Endothelial cell of umbilical vein (primary cell): ENCODE data around the gene CYP2A6. TPM values are rescaled to one million over a fixed set of nuclear protein-coding genes. Genes with fewer than 3 reads are reported as not detected.

Experiments used
- BruUV-seq: library from RNA; stranded (reverse); fragments of 400-500 nt; replicated peaks from 2 replicates; lab custom pipeline; 2021; lab: Mats Ljungman, UMichigan
- CTCF ChIA-PET: fragments of 300-600, 350-600 bp; sonication (Branson Sonifier 250); formaldehyde crosslinking; loops from one replicate; lab custom pipeline; 2021; ENCODE audit warnings: antibody characterized with exemption, inconsistent platforms; lab: Charles Lee
- POLR2A ChIA-PET: fragments of 300-600, 350-600 bp; sonication (Branson Sonifier 250); formaldehyde crosslinking; loops from one replicate; lab custom pipeline; 2021; ENCODE audit warnings: antibody characterized with exemption, inconsistent platforms; lab: Charles Lee
- DNase-seq: peaks from one replicate; pipeline ENCODE4 v3.0.0-alpha.2; 2011; ENCODE audit warnings: low read depth, low spot score
- FAIRE-seq: peaks from 2 replicates; lab custom pipeline; 2011; peaks lifted over from hg19 to GRCh38; lab: Jason Lieb, UNC
- H2AFZ ChIP-seq: 2 replicates; pipeline ENCODE4 v1.6.0; 2012; ENCODE audit warnings: low read depth, low read length, control low read depth, inconsistent platforms
- H3K27ac ChIP-seq: 2 replicates; pipeline ENCODE4 v1.5.1; 2011; ENCODE audit warnings: low read depth, mild to moderate bottlenecking, control low read depth, low read length, moderate library complexity; ENCODE audit not compliant: insufficient read depth
- H3K27me3 ChIP-seq, 2 experiments: 2 replicates each; pipeline versions ENCODE4 v1.6.0 to v1.6.1; 2011; ENCODE audit warnings: low read length in 2 of 2, mixed read lengths in 1 of 2; ENCODE audit not compliant: control insufficient read depth in 2 of 2, insufficient read depth in 2 of 2
- H3K36me3 ChIP-seq, 2 experiments: 2 replicates in 1 of 2; 3 replicates in 1 of 2; pipeline ENCODE4 v1.5.1; 2011; ENCODE audit warnings: low read length in 2 of 2, mild to moderate bottlenecking in 1 of 2, moderate library complexity in 1 of 2; ENCODE audit not compliant: control insufficient read depth in 2 of 2, insufficient read depth in 2 of 2; ENCODE audit errors: extremely low read depth in 1 of 2
- H3K4me1 ChIP-seq: 3 replicates; pipeline ENCODE4 v1.5.1; 2011; ENCODE audit warnings: mild to moderate bottlenecking, low read length; ENCODE audit not compliant: control insufficient read depth, insufficient read depth; ENCODE audit errors: extremely low read depth
- H3K4me2 ChIP-seq: 2 replicates; pipeline ENCODE4 v1.6.1; 2011; ENCODE audit warnings: low read length, control low read depth, mixed read lengths; ENCODE audit not compliant: insufficient read depth
- H3K4me3 ChIP-seq, 3 experiments: fragments of 200-600 bp in 1 of 3; sonication (generic), shearing (Covaris generic) in 1 of 3; replicated peaks in 1 of 3; 2 replicates each; pipeline ENCODE4 v1.5.1; 2011 to 2016; ENCODE audit warnings: control low read depth in 3 of 3, low read length in 3 of 3, mild to moderate bottlenecking in 2 of 3, inconsistent platforms in 1 of 3, low read depth in 1 of 3, moderate library complexity in 1 of 3; ENCODE audit not compliant: insufficient read depth in 1 of 3
- H3K79me2 ChIP-seq: 2 replicates; pipeline ENCODE4 v1.6.0; 2012; ENCODE audit warnings: low read length, inconsistent platforms; ENCODE audit not compliant: control insufficient read depth, insufficient read depth
- H3K9ac ChIP-seq: replicated peaks from 2 replicates; pipeline ENCODE3; 2011; ENCODE audit warnings: low read length, control low read depth; ENCODE audit not compliant: insufficient read depth; ENCODE audit errors: extremely low read depth
- H3K9me1 ChIP-seq: replicated peaks from 3 replicates; pipeline ENCODE4 v1.6.0; 2011; ENCODE audit warnings: mild to moderate bottlenecking, low read length; ENCODE audit not compliant: control insufficient read depth, insufficient read depth; ENCODE audit errors: extremely low read depth
- H3K9me3 ChIP-seq: replicated peaks from 2 replicates; pipeline ENCODE4 v1.5.1; 2012; ENCODE audit warnings: low read length, inconsistent platforms; ENCODE audit not compliant: control insufficient read depth, insufficient read depth
- H4K20me1 ChIP-seq: replicated peaks from 2 replicates; pipeline ENCODE3; 2011; ENCODE audit warnings: mild to moderate bottlenecking, low read length; ENCODE audit not compliant: control insufficient read depth, insufficient read depth; ENCODE audit errors: extremely low read depth
- CTCF ChIP-seq, 2 donors: IDR thresholded peaks; 1 replicate in 1 of 2; 2 replicates in 1 of 2; pipeline ENCODE4 v1.5.1; 2011; ENCODE audit warnings: low read length in 2 of 2, mild to moderate bottlenecking in 2 of 2, moderate library complexity in 2 of 2, control low read depth in 1 of 2, inconsistent platforms in 1 of 2, low read depth in 1 of 2; ENCODE audit not compliant: insufficient read depth in 1 of 2; ENCODE audit errors: extremely low read depth in 1 of 2
- EZH2 ChIP-seq: IDR thresholded peaks from 2 replicates; pipeline ENCODE4 v1.6.1; 2012; ENCODE audit warnings: borderline replicate concordance, low read depth, mild to moderate bottlenecking, moderate library complexity, low read length, inconsistent platforms; ENCODE audit not compliant: severe bottlenecking
- FOS ChIP-seq: IDR thresholded peaks from 2 replicates; pipeline ENCODE4 v1.6.1; 2011; ENCODE audit warnings: mild to moderate bottlenecking, low read length, moderate library complexity, borderline replicate concordance; ENCODE audit not compliant: insufficient read depth
- MAX ChIP-seq: IDR thresholded peaks from 2 replicates; pipeline ENCODE4 v1.6.1; 2011; ENCODE audit not compliant: insufficient read depth, insufficient read length
- MYC ChIP-seq: IDR thresholded peaks from one replicate; pipeline ENCODE4 v1.6.1; 2011; ENCODE audit warnings: mild to moderate bottlenecking, low read depth, low read length
- POLR2A ChIP-seq: IDR thresholded peaks from 2 replicates; pipeline ENCODE4 v1.6.1; 2012; ENCODE audit warnings: low read depth, mild to moderate bottlenecking, control low read depth, low read length
- POLR2AphosphoS5 ChIP-seq: IDR thresholded peaks from 2 replicates; pipeline ENCODE4 v1.6.1; 2012; ENCODE audit warnings: low read depth, mild to moderate bottlenecking, control low read depth, low read length, moderate library complexity; ENCODE audit not compliant: insufficient read depth
- dilution Hi-C: fragments of 300-500 bp; cut with MboI; formaldehyde crosslinking; loops from one replicate; pipeline ENCODE4 v1.15.0; 2019; ENCODE audit warnings: low sequenced_read_pairs; ENCODE audit not compliant: extremely low pct_ligation_motif_present
- intact Hi-C: fragments of 100-400 bp; cut with micrococcal nuclease; formaldehyde crosslinking; loops from one replicate; pipeline ENCODE4 v1.10.0; 2022
- polyA plus RNA-seq, 4 experiments: library from polyadenylated mRNA; depleted of rRNA in 3 of 4; stranded (reverse) in 3 of 4; unstranded in 1 of 4; fragments of >200 nt; gene quantifications; 2 replicates each; pipeline versions ENCODE4 v1.2.1 to v1.2.3, GENCODE V29; 2011 to 2012; ENCODE audit warnings: missing spikeins in 1 of 4
- total RNA-seq: library from RNA; stranded (reverse); gene quantifications from 2 replicates; pipeline ENCODE4 v1.2.3, GENCODE V29; 2021

CYP2A6 gene
- total and polyA plus RNA-seq, 2 donors (not counting 3 experiments of a cell fraction or from before 2014, with no cell fraction given) = not detected

DNA sequence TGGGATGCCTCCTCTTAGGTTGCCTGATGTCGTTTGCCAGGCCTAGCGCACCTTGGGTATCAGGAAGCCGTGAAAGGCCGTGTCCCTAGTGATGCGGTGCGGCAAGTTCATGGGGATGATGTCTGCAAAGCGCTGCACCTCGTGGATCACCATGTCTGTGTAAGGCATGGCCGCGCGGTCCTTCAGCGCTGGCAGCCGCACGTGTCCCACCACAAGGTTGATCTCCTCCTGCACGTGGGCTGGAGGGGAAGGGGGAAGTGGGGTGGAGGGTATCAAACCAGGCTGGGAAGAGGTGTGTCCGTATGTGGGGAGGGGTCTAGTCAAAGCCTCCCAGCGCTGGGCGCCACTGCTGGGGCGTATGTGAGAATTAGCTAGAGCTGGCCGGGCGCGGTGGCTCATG lies 28.1 kb downstream of the CYP2A6 start:
- H3K36me3 ChIP-seq = peaks cover 0 to 5% of the 10 kb centered on the region in 2 experiments
- TF ChIP-seq EZH2 = no peak
- TF ChIP-seq MAX = no peak
- TF ChIP-seq POLR2AphosphoS5 = no peak
- no peak for TF ChIP-seq CTCF (IDR thresholded peaks at IDR 0.05; ENCODE audit: extremely low read depth in 1 of 2, insufficient read depth in 1 of 2, low read depth in 1 of 2, low read length in 2 of 2)
- TF ChIP-seq MYC = no peak
- TF ChIP-seq POLR2A = no peak
- no peak for TF ChIP-seq FOS
- no TSS peak for BruUV-seq
- ChIA-PET CTCF (no interaction called here), POLR2A (no interaction called here)
- no peak overlapping the region for H3K27ac ChIP-seq
- H3K79me2 ChIP-seq = no peaks in the 10 kb centered on the region
- H4K20me1 ChIP-seq = no peaks in the 10 kb centered on the region
- DNase-seq = no peak
- FAIRE-seq = no peak
- dilution Hi-C loops = no loop called here
- no peaks in the 10 kb centered on the region for H3K9me1 ChIP-seq
- no peak overlapping the region for H3K4me2 ChIP-seq
- H3K27me3 ChIP-seq = no peaks in the 10 kb centered on the region
- H2AFZ ChIP-seq = no peak overlapping the region
- H3K9ac ChIP-seq = no peak overlapping the region
- no peak overlapping the region for H3K4me3 ChIP-seq
- H3K9me3 ChIP-seq = no peaks in the 10 kb centered on the region
- H3K4me1 ChIP-seq = peaks cover 6% of the 10 kb centered on the region
- intact Hi-C loops = loop anchor here (5.0 kb wide), 1 partner anchor 320 kb away; no protein-coding TSS in a partner anchor
